GM21528 (cell line): ENCODE measurements around the gene GPR176.

ENCODE experiments used
- ATAC-seq: cut with Tn5 transposase; IDR thresholded peaks from one replicate; pipeline ENCODE4 v1.9.1; 2021; ENCODE audit warnings: mild to moderate bottlenecking, moderate library complexity; ENCODE audit not compliant: unreplicated experiment, low FRiP score

The GPR176 gene

GRCh38 chr15:39860871-39861270 is 59.2 kb downstream of the GPR176 start:
- no peak for ATAC-seq

- no peak for ATAC-seq
Observed at GRCh38 chr15:39860200-39860599, 59.9 kb downstream of the GPR176 start.

GRCh38 chr15:39859636-39860035 is 60.4 kb downstream of the GPR176 start:
- no peak for ATAC-seq

GRCh38 chr15:39857132-39857531 is 62.9 kb downstream of the GPR176 start:
- no peak for ATAC-seq

GRCh38 chr15:39856357-39856756 is 63.7 kb downstream of the GPR176 start:
- ATAC-seq: no peak

GRCh38 chr15:39855400-39855799 is 64.7 kb downstream of the GPR176 start:
- ATAC-seq: no peak

- no peak for ATAC-seq
Observed at GRCh38 chr15:39854161-39854560, 65.9 kb downstream of the GPR176 start.

GRCh38 chr15:39852250-39852649 is 67.8 kb downstream of the GPR176 start:
- no peak for ATAC-seq

GRCh38 chr15:39851500-39852092 is 68.5 kb downstream of the GPR176 start:
- no peak for ATAC-seq

GRCh38 chr15:39850436-39850835 is 69.6 kb downstream of the GPR176 start:
- ATAC-seq: no peak

GRCh38 chr15:39846108-39846507 is 74.0 kb downstream of the GPR176 start:
- no peak for ATAC-seq

- ATAC-seq: no peak
Observed at GRCh38 chr15:39845582-39845981, 74.5 kb downstream of the GPR176 start.

- ATAC-seq: no peak
Observed at GRCh38 chr15:39843565-39843964, 76.5 kb downstream of the GPR176 start.

- no peak for ATAC-seq
Observed at GRCh38 chr15:39837454-39837853, 82.6 kb downstream of the GPR176 start.

- ATAC-seq: no peak
Observed at GRCh38 chr15:39835550-39835949, 84.5 kb downstream of the GPR176 start.

- no peak for ATAC-seq
Observed at GRCh38 chr15:39834256-39834655, 85.8 kb downstream of the GPR176 start.

GRCh38 chr15:39833515-39833981 is 86.5 kb downstream of the GPR176 start:
- ATAC-seq: no peak

- no peak for ATAC-seq
Observed at GRCh38 chr15:39830166-39830565, 89.9 kb downstream of the GPR176 start.

GRCh38 chr15:39828374-39828931 is 91.6 kb downstream of the GPR176 start:
- ATAC-seq: no peak

- ATAC-seq: no peak
Observed at GRCh38 chr15:39826975-39827374, 93.1 kb downstream of the GPR176 start.

- no peak for ATAC-seq
Observed at GRCh38 chr15:39823634-39824033, 96.4 kb downstream of the GPR176 start.

GRCh38 chr15:39820050-39820602 is 99.9 kb downstream of the GPR176 start:
- no peak for ATAC-seq
